HG02970 (cell line): ENCODE results near the gene TRIB2.
"Not testable (repeated sequence)": the region's sequence is repeated elsewhere in the genome, so short reads cannot be mapped to it uniquely, and the experiment has no call there.

Experiments
- ATAC-seq: cut with Tn5 transposase; IDR thresholded peaks from one replicate; pipeline ENCODE4 v1.9.1; 2021; ENCODE audit warnings: mild to moderate bottlenecking, moderate library complexity, moderate number of reproducible peaks; ENCODE audit not compliant: unreplicated experiment, low FRiP score

TRIB2 gene

GRCh38 chr2:12716282-12717190 lies at the start of gene TRIB2:
TRIB2 (plus strand) TSS chr2:12716936; CDS start chr2:12718308, 1,372 bp downstream.
- no peak for ATAC-seq

- ATAC-seq: no peak
Observed at GRCh38 chr2:12669036-12669435, 47.7 kb upstream of the TRIB2 start.

GRCh38 chr2:12672711-12673315 lies 43.9 kb upstream of the TRIB2 start:
- no peak for ATAC-seq

- ATAC-seq: no peak
Observed at GRCh38 chr2:12674644-12675328, 42.0 kb upstream of the TRIB2 start.

GRCh38 chr2:12675352-12675795 lies 41.4 kb upstream of the TRIB2 start:
- no peak for ATAC-seq

GRCh38 chr2:12675801-12676200 lies 40.9 kb upstream of the TRIB2 start:
- ATAC-seq: no peak

GRCh38 chr2:12676771-12677170 lies 40.0 kb upstream of the TRIB2 start:
- no peak for ATAC-seq

- ATAC-seq: no peak
Observed at GRCh38 chr2:12678186-12678585, 38.5 kb upstream of the TRIB2 start.

- no peak for ATAC-seq
Observed at GRCh38 chr2:12679550-12680072, 37.1 kb upstream of the TRIB2 start.

GRCh38 chr2:12680115-12680514 lies 36.6 kb upstream of the TRIB2 start:
- ATAC-seq: not testable (repeated sequence)

GRCh38 chr2:12682017-12682416 lies 34.7 kb upstream of the TRIB2 start:
- no peak for ATAC-seq

- no peak for ATAC-seq
Observed at GRCh38 chr2:12683457-12684100, 33.2 kb upstream of the TRIB2 start.

- ATAC-seq: no peak
Observed at GRCh38 chr2:12684471-12684936, 32.2 kb upstream of the TRIB2 start.

- ATAC-seq: no peak
Observed at GRCh38 chr2:12685145-12685544, 31.6 kb upstream of the TRIB2 start.

GRCh38 chr2:12685956-12686355 lies 30.8 kb upstream of the TRIB2 start:
- no peak for ATAC-seq

GRCh38 chr2:12686708-12687283 lies 29.9 kb upstream of the TRIB2 start:
- ATAC-seq: no peak

GRCh38 chr2:12688091-12688490 lies 28.6 kb upstream of the TRIB2 start:
- ATAC-seq: no peak

GRCh38 chr2:12688893-12689292 lies 27.8 kb upstream of the TRIB2 start:
- ATAC-seq: no peak

- ATAC-seq: no peak
Observed at GRCh38 chr2:12693509-12693908, 23.2 kb upstream of the TRIB2 start.
